HEK293 (cell line): ENCODE results near the gene STT3A.

ENCODE experiments used
- CTCF ChIA-PET: fragments of 350-600 bp; formaldehyde crosslinking; extraction: SDS; loops from one replicate; lab custom pipeline; 2021; ENCODE audit warnings: antibody characterized with exemption; lab: Yijun Ruan, JAX
- POLR2A ChIA-PET: fragments of 300-600 bp; formaldehyde crosslinking; extraction: SDS; loops from one replicate; lab custom pipeline; 2020; ENCODE audit warnings: antibody characterized with exemption, inconsistent platforms; lab: Yijun Ruan, JAX
- H3K27ac ChIP-seq: fragments of 200-500 bp; sonication (Bioruptor generic); 2 replicates; pipeline ENCODE4 v1.5.1; 2014; ENCODE audit warnings: low read depth, low read length, control low read depth, inconsistent platforms; ENCODE audit errors: extremely low read depth
- H3K36me3 ChIP-seq, 2 experiments: fragments of 200-500 bp in 1 of 2; sonication (Bioruptor generic) in 1 of 2; 1 replicate in 1 of 2; 2 replicates in 1 of 2; pipeline ENCODE4 v1.5.1; 2014 to 2017; ENCODE audit warnings: inconsistent platforms in 2 of 2, low read length in 2 of 2; ENCODE audit not compliant: control insufficient read depth in 2 of 2, insufficient read depth in 1 of 2
- H3K4me1 ChIP-seq: fragments of 200-500 bp; sonication (Bioruptor generic); 2 replicates; pipeline ENCODE4 v1.5.1; 2014; ENCODE audit warnings: mild to moderate bottlenecking, low read length, inconsistent platforms; ENCODE audit not compliant: control insufficient read depth, insufficient read depth
- H3K4me3 ChIP-seq: 2 replicates; pipeline ENCODE4 v1.5.1; 2011; ENCODE audit warnings: low read depth, mild to moderate bottlenecking, control low read depth, low read length, moderate library complexity
- H3K9me3 ChIP-seq: fragments of 200-500 bp; sonication (Bioruptor generic); 2 replicates; pipeline ENCODE4 v1.5.1; 2014; ENCODE audit warnings: low read depth, low read length, inconsistent platforms; ENCODE audit not compliant: control insufficient read depth, insufficient read depth
- GLI2 ChIP-seq: fragments of 450-650 bp; formaldehyde crosslinking; IDR thresholded peaks from 2 replicates; pipeline ENCODE4; 2017; ENCODE audit warnings: missing biosample characterization, missing genetic modification characterization, low read depth, borderline replicate concordance
- HOXC10 ChIP-seq: sonication (generic); formaldehyde crosslinking; IDR thresholded peaks from 2 replicates; pipeline ENCODE4 v1.8.1; 2023; ENCODE audit warnings: mild to moderate bottlenecking, missing genetic modification reagents
- MYNN ChIP-seq: fragments of 450-650 bp; formaldehyde crosslinking; IDR thresholded peaks from 2 replicates; pipeline ENCODE4 v1.5.1; 2016; ENCODE audit warnings: missing biosample characterization, missing genetic modification characterization, borderline replicate concordance
- OVOL3 ChIP-seq: fragments of 450-650 bp; formaldehyde crosslinking; IDR thresholded peaks from 2 replicates; pipeline ENCODE4 v1.5.1; 2016; ENCODE audit warnings: missing biosample characterization, missing genetic modification characterization
- ZBTB48 ChIP-seq: fragments of 450-650 bp; formaldehyde crosslinking; IDR thresholded peaks from 2 replicates; pipeline ENCODE4 v1.5.1; 2016; ENCODE audit warnings: missing biosample characterization, missing genetic modification characterization
- ZNF155 ChIP-seq: fragments of 450-650 bp; formaldehyde crosslinking; IDR thresholded peaks from 2 replicates; pipeline ENCODE4 v1.5.1; 2016; ENCODE audit warnings: missing biosample characterization, missing genetic modification characterization
- ZNF350 ChIP-seq: fragments of 450-650 bp; formaldehyde crosslinking; IDR thresholded peaks from 2 replicates; pipeline ENCODE4 v1.5.0; 2017; ENCODE audit warnings: missing biosample characterization, mild to moderate bottlenecking, missing genetic modification characterization
- ZNF366 ChIP-seq: fragments of 450-650 bp; formaldehyde crosslinking; conservative IDR thresholded peaks from 2 replicates; pipeline ENCODE4 v1.5.1; 2016; ENCODE audit warnings: missing biosample characterization, missing genetic modification characterization
- ZNF37A ChIP-seq: fragments of 450-650 bp; IDR thresholded peaks from 2 replicates; pipeline ENCODE4 v1.5.1; 2018; ENCODE audit warnings: missing biosample characterization, missing genetic modification characterization
- ZNF501 ChIP-seq: fragments of 450-650 bp; formaldehyde crosslinking; IDR thresholded peaks from 2 replicates; pipeline ENCODE4 v1.5.1; 2016; ENCODE audit warnings: missing biosample characterization, missing genetic modification characterization
- ZNF658 ChIP-seq: fragments of 450-650 bp; formaldehyde crosslinking; IDR thresholded peaks from 2 replicates; pipeline ENCODE4; 2016; ENCODE audit warnings: missing biosample characterization, missing genetic modification characterization
- ZNF777 ChIP-seq: fragments of 450-650 bp; formaldehyde crosslinking; IDR thresholded peaks from 2 replicates; pipeline ENCODE4 v1.5.1; 2017; ENCODE audit warnings: missing biosample characterization, missing genetic modification characterization, borderline replicate concordance
- ZSCAN16 ChIP-seq: fragments of 450-650 bp; formaldehyde crosslinking; IDR thresholded peaks from 2 replicates; pipeline ENCODE4 v1.5.1; 2016; ENCODE audit warnings: missing biosample characterization, missing genetic modification characterization
- TF ChIP-seq, protein P1 (sequence below): fragments of 450-650 bp; formaldehyde crosslinking; IDR thresholded peaks from 2 replicates; pipeline ENCODE4 v1.5.1; 2017; ENCODE audit warnings: missing biosample characterization, missing genetic modification characterization
- TF ChIP-seq, protein P2 (sequence below): fragments of 450-650 bp; formaldehyde crosslinking; conservative IDR thresholded peaks from 2 replicates; pipeline ENCODE4 v1.5.1; 2016; ENCODE audit warnings: low read depth, missing biosample characterization, missing genetic modification characterization
- TF ChIP-seq, protein P3 (sequence below): fragments of 450-650 bp; formaldehyde crosslinking; IDR thresholded peaks from 2 replicates; pipeline ENCODE4 v1.5.1; 2016; ENCODE audit warnings: missing biosample characterization, missing genetic modification characterization
- TF ChIP-seq, protein P4 (sequence below): fragments of 450-650 bp; formaldehyde crosslinking; IDR thresholded peaks from 2 replicates; pipeline ENCODE4 v1.5.1; 2017; ENCODE audit warnings: missing biosample characterization, missing genetic modification characterization
- TF ChIP-seq, protein P5 (sequence below): fragments of 450-650 bp; formaldehyde crosslinking; IDR thresholded peaks from 2 replicates; pipeline ENCODE4 v1.5.1; 2016; ENCODE audit warnings: missing biosample characterization, missing genetic modification characterization

STT3A gene

DNA sequence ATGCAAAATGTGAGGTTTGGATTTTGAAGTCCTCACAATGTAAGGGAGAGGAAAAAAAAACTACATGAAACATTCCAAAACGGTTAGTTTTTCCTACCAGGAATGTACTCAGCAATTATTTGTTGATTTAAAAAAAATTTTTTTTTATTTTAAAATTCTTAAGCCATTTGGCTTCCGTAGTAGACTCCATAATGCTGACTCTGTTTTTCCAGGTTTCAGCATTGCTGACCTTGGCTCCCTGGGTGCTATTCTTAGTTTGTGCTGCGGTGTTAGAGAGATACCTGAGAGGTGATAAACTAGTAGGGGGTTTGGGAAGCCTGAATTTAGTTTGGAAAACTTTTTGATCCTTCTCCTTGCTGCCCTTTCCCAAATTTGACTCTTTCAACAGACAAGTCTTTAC lies 10.6 kb downstream of the STT3A start (continued):
- TF ChIP-seq, protein P1, sequence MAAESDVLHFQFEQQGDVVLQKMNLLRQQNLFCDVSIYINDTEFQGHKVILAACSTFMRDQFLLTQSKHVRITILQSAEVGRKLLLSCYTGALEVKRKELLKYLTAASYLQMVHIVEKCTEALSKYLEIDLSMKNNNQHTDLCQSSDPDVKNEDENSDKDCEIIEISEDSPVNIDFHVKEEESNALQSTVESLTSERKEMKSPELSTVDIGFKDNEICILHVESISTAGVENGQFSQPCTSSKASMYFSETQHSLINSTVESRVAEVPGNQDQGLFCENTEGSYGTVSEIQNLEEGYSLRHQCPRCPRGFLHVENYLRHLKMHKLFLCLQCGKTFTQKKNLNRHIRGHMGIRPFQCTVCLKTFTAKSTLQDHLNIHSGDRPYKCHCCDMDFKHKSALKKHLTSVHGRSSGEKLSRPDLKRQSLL (tag by site-specific recombination) = no peak
- TF ChIP-seq ZNF501 (tag by site-specific recombination) = no peak
- no peak for TF ChIP-seq ZNF366
- TF ChIP-seq, protein P2, sequence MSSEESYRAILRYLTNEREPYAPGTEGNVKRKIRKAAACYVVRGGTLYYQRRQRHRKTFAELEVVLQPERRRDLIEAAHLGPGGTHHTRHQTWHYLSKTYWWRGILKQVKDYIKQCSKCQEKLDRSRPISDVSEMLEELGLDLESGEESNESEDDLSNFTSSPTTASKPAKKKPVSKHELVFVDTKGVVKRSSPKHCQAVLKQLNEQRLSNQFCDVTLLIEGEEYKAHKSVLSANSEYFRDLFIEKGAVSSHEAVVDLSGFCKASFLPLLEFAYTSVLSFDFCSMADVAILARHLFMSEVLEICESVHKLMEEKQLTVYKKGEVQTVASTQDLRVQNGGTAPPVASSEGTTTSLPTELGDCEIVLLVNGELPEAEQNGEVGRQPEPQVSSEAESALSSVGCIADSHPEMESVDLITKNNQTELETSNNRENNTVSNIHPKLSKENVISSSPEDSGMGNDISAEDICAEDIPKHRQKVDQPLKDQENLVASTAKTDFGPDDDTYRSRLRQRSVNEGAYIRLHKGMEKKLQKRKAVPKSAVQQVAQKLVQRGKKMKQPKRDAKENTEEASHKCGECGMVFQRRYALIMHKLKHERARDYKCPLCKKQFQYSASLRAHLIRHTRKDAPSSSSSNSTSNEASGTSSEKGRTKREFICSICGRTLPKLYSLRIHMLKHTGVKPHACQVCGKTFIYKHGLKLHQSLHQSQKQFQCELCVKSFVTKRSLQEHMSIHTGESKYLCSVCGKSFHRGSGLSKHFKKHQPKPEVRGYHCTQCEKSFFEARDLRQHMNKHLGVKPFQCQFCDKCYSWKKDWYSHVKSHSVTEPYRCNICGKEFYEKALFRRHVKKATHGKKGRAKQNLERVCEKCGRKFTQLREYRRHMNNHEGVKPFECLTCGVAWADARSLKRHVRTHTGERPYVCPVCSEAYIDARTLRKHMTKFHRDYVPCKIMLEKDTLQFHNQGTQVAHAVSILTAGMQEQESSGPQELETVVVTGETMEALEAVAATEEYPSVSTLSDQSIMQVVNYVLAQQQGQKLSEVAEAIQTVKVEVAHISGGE (tag by site-specific recombination) = no peak
- TF ChIP-seq MYNN (tag by site-specific recombination) = no peak

DNA sequence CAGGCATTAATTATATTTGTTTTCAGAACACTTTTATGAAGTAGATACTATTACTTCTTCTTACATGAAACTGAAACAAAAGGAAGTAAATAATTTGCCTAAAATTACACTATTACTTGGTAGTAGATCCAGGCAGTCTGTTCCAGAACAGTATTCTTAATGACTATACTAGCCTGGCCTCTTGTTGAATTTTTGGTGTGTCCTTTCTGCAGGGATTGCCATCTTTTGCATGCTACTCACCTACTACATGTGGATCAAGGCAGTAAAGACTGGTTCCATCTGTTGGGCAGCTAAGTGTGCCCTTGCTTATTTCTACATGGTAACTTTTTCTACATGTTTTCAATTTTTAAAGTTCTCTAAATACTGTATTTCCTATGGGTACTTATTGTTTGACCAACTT lies 12.8 kb downstream of the STT3A start:
- no peaks in the 10 kb centered on the region for H3K4me1 ChIP-seq
- H3K9me3 ChIP-seq = no peaks in the 10 kb centered on the region
- TF ChIP-seq ZNF155 (tag by site-specific recombination) (no peak), ZSCAN16 (tag by site-specific recombination) (no peak), ZBTB48 (tag by site-specific recombination) (no peak), ZNF37A (tag by site-specific recombination) (no peak)
- TF ChIP-seq, protein P3, sequence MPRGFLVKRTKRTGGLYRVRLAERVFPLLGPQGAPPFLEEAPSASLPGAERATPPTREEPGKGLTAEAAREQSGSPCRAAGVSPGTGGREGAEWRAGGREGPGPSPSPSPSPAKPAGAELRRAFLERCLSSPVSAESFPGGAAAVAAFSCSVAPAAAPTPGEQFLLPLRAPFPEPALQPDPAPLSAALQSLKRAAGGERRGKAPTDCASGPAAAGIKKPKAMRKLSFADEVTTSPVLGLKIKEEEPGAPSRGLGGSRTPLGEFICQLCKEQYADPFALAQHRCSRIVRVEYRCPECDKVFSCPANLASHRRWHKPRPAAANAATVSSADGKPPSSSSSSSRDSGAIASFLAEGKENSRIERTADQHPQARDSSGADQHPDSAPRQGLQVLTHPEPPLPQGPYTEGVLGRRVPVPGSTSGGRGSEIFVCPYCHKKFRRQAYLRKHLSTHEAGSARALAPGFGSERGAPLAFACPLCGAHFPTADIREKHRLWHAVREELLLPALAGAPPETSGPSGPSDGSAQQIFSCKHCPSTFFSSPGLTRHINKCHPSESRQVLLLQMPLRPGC = no peak
- TF ChIP-seq, all 188 proteins: peak for 0
- CTCF ChIA-PET = no interaction called here
- Histone ChIP-seq H3K36me3 (peaks cover 39 to 100% of the 10 kb centered on the region in 2 experiments), H3K27ac (no peak overlapping the region), H3K4me3 (no peak overlapping the region)
- POLR2A ChIA-PET = no interaction called here

DNA sequence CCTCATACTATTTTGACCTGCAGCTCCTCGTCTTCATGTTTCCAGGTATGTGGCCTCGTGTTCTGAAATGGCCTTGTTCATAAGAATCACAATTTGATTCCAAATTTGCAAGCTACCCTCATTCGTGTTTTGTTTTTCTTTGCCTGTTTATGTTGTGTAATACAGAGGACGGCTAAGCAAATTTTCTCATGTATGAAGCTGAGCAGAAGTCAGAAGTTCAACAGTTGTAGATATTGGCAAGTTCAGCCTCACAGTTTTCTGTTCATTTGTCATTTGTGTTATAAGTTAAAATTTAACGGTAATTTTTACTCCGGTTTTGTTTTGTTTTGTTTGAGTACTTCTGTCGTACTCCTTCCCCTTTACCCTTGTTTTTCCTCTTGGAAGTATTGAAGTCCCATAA lies 16.9 kb downstream of the STT3A start:
- Histone ChIP-seq H3K27ac (no peak overlapping the region), H3K4me1 (no peaks in the 10 kb centered on the region), H3K36me3 (peaks cover 42 to 95% of the 10 kb centered on the region in 2 experiments), H3K9me3 (no peaks in the 10 kb centered on the region), H3K4me3 (no peak overlapping the region)
- ChIA-PET POLR2A (no interaction called here), CTCF (interaction anchor here (0.6 kb wide), 1 partner anchor 264 kb away, joined by 3 read pairs; no protein-coding TSS in a partner anchor)
- TF ChIP-seq, protein P4, sequence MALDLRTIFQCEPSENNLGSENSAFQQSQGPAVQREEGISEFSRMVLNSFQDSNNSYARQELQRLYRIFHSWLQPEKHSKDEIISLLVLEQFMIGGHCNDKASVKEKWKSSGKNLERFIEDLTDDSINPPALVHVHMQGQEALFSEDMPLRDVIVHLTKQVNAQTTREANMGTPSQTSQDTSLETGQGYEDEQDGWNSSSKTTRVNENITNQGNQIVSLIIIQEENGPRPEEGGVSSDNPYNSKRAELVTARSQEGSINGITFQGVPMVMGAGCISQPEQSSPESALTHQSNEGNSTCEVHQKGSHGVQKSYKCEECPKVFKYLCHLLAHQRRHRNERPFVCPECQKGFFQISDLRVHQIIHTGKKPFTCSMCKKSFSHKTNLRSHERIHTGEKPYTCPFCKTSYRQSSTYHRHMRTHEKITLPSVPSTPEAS (tag by site-specific recombination) = no peak

DNA sequence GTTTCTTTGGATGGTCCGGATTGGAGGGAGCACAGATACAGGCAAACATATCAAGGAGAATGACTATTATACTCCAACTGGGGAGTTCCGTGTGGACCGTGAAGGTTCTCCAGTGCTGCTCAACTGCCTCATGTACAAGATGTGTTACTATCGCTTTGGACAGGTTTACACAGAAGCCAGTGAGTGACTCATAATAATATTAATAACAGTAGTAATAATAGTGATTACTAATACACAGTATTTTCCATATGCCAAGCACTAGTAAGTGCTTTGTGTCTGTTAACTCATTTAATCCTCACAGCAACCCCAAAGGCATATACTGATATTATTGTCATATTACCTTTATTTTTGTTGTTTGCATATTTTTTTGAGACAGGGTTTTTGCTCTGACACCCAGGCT lies 25.7 kb downstream of the STT3A start:
- no peaks in the 10 kb centered on the region for H3K4me1 ChIP-seq
- CTCF ChIA-PET = no interaction called here
- no peak overlapping the region for H3K4me3 ChIP-seq
- peaks cover 38 to 89% of the 10 kb centered on the region in 2 experiments for H3K36me3 ChIP-seq
- H3K27ac ChIP-seq = no peak overlapping the region
- POLR2A ChIA-PET = no interaction called here
- H3K9me3 ChIP-seq = no peaks in the 10 kb centered on the region
- no peak for TF ChIP-seq GLI2 (tag by site-specific recombination)
- no peak for TF ChIP-seq ZSCAN16 (tag by site-specific recombination)
- TF ChIP-seq, protein P5, sequence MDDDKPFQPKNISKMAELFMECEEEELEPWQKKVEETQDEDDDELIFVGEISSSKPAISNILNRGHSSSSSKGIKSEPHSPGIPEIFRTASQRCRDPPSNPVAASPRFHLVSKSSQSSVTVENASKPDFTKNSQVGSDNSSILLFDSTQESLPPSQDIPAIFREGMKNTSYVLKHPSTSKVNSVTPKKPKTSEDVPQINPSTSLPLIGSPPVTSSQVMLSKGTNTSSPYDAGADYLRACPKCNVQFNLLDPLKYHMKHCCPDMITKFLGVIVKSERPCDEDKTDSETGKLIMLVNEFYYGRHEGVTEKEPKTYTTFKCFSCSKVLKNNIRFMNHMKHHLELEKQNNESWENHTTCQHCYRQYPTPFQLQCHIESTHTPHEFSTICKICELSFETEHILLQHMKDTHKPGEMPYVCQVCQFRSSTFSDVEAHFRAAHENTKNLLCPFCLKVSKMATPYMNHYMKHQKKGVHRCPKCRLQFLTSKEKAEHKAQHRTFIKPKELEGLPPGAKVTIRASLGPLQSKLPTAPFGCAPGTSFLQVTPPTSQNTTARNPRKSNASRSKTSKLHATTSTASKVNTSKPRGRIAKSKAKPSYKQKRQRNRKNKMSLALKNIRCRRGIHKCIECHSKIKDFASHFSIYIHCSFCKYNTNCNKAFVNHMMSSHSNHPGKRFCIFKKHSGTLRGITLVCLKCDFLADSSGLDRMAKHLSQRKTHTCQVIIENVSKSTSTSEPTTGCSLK (tag by site-specific recombination) = no peak
- TF ChIP-seq ZNF350 = no peak
- no peak for TF ChIP-seq ZNF658
- no peak for TF ChIP-seq ZNF777 (tag by site-specific recombination)
- no peak for TF ChIP-seq OVOL3 (tag by site-specific recombination)
- no peak for TF ChIP-seq HOXC10 (CRISPR knock-in tag)
